ENCODE results near the gene IFNK.

DNA sequence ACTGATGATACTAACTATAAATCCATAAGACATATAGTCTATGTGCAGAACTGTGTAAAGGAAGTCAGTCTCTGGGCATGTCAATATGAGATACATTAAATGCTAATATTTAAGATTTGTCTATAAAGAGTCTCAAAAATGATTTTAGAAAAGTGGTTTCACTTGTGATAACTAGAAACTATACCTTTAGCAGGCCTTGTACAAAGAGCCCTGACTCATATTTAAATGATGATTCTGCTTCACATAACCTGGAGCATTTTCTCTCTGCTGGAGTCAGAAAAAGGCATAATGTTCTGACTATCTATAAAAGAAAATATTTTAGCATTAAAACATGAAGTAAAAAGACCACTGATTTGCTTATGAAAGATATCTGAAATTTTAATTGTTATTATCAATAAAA is 34.2 kb downstream of the IFNK start:
- TF ChIP-seq, protein P1, sequence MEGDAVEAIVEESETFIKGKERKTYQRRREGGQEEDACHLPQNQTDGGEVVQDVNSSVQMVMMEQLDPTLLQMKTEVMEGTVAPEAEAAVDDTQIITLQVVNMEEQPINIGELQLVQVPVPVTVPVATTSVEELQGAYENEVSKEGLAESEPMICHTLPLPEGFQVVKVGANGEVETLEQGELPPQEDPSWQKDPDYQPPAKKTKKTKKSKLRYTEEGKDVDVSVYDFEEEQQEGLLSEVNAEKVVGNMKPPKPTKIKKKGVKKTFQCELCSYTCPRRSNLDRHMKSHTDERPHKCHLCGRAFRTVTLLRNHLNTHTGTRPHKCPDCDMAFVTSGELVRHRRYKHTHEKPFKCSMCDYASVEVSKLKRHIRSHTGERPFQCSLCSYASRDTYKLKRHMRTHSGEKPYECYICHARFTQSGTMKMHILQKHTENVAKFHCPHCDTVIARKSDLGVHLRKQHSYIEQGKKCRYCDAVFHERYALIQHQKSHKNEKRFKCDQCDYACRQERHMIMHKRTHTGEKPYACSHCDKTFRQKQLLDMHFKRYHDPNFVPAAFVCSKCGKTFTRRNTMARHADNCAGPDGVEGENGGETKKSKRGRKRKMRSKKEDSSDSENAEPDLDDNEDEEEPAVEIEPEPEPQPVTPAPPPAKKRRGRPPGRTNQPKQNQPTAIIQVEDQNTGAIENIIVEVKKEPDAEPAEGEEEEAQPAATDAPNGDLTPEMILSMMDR (IDR thresholded peaks at IDR 0.05; ENCODE audit: low read depth, low read length, poor library complexity, severe bottlenecking) = no peak
- no peak for TF ChIP-seq EZH2phosphoT487 (IDR thresholded peaks at IDR 0.05; ENCODE audit: borderline replicate concordance, low read length)

All from DOHH2 (cell line).